Astrocyte (in vitro differentiated cells and primary cell): ENCODE data around the gene SIGLEC8. TPM values are rescaled to one million over a fixed set of nuclear protein-coding genes. Genes with fewer than 3 reads are reported as not detected.

Experiments used
- DNase-seq: peaks from one replicate; pipeline ENCODE4 v3.0.0-alpha.2; 2010; ENCODE audit warnings: low read depth
- FAIRE-seq: peaks from 2 replicates; lab custom pipeline; 2011; peaks lifted over from hg19 to GRCh38; lab: Jason Lieb, UNC
- H2AFZ ChIP-seq: 2 replicates; pipeline ENCODE4 v1.6.0; 2012; ENCODE audit warnings: low read depth, low read length, inconsistent platforms
- H3K27ac ChIP-seq: 2 replicates; pipeline ENCODE4 v1.5.1; 2011; ENCODE audit warnings: low read depth, low read length, inconsistent platforms
- H3K27me3 ChIP-seq: 2 replicates; pipeline ENCODE4 v1.6.0; 2011; ENCODE audit warnings: low read length, inconsistent platforms; ENCODE audit not compliant: insufficient read depth
- H3K36me3 ChIP-seq: 2 replicates; pipeline ENCODE4 v1.5.1; 2011; ENCODE audit warnings: low read length, inconsistent platforms; ENCODE audit not compliant: insufficient read depth
- H3K4me1 ChIP-seq: 2 replicates; pipeline ENCODE4 v1.5.1; 2011; ENCODE audit warnings: low read length, inconsistent platforms; ENCODE audit not compliant: insufficient read depth
- H3K4me2 ChIP-seq: 2 replicates; pipeline ENCODE4 v1.6.0; 2012; ENCODE audit warnings: low read length, inconsistent platforms
- H3K4me3 ChIP-seq: 2 replicates; pipeline ENCODE4 v1.5.1; 2011; ENCODE audit warnings: low read depth, mild to moderate bottlenecking, low read length, inconsistent platforms; ENCODE audit not compliant: insufficient read depth
- H3K79me2 ChIP-seq: 2 replicates; pipeline ENCODE4 v1.6.0; 2012; ENCODE audit warnings: mild to moderate bottlenecking, low read length, inconsistent platforms; ENCODE audit not compliant: insufficient read depth
- H3K9ac ChIP-seq: 2 replicates; pipeline ENCODE4 v1.6.0; 2012; ENCODE audit warnings: mild to moderate bottlenecking, low read length, inconsistent platforms
- H3K9me3 ChIP-seq: 2 replicates; pipeline ENCODE4 v1.5.1; 2012; ENCODE audit warnings: low read depth, mild to moderate bottlenecking, low read length, inconsistent platforms; ENCODE audit not compliant: insufficient read depth
- H4K20me1 ChIP-seq: 2 replicates; pipeline ENCODE4 v1.6.0; 2012; ENCODE audit warnings: low read length, inconsistent platforms; ENCODE audit not compliant: insufficient read depth
- H3K27ac Mint-ChIP-seq: one replicate; pipeline ENCODE4 v1.8.0; 2021; ENCODE audit warnings: mild to moderate bottlenecking, mixed read lengths; ENCODE audit not compliant: unreplicated experiment
- H3K27me3 Mint-ChIP-seq: one replicate; pipeline ENCODE4 v1.8.0; 2021; ENCODE audit warnings: low read depth, mixed read lengths; ENCODE audit not compliant: unreplicated experiment
- H3K36me3 Mint-ChIP-seq: one replicate; pipeline ENCODE4 v1.8.0; 2021; ENCODE audit warnings: low read depth, mixed read lengths; ENCODE audit not compliant: unreplicated experiment
- H3K4me1 Mint-ChIP-seq: one replicate; pipeline ENCODE4 v1.8.0; 2021; ENCODE audit warnings: low read depth, mixed read lengths; ENCODE audit not compliant: unreplicated experiment
- H3K4me3 Mint-ChIP-seq: one replicate; pipeline ENCODE4 v1.8.0; 2021; ENCODE audit warnings: mild to moderate bottlenecking, moderate library complexity, mixed read lengths; ENCODE audit not compliant: unreplicated experiment
- H3K9me3 Mint-ChIP-seq: one replicate; pipeline ENCODE4 v1.8.0; 2021; ENCODE audit warnings: mild to moderate bottlenecking, mixed read lengths; ENCODE audit not compliant: unreplicated experiment
- CTCF ChIP-seq: IDR thresholded peaks from 2 replicates; pipeline ENCODE4 v1.5.1; 2011; ENCODE audit warnings: low read depth, mild to moderate bottlenecking, inconsistent platforms, low read length, moderate library complexity; ENCODE audit not compliant: insufficient read depth
- EZH2 ChIP-seq: IDR thresholded peaks from 2 replicates; pipeline ENCODE4 v1.6.1; 2012; ENCODE audit warnings: mild to moderate bottlenecking, low read length, inconsistent platforms; ENCODE audit not compliant: insufficient read depth
- total RNA-seq: library from RNA; stranded (reverse); gene quantifications from 2 replicates; pipeline ENCODE4 v1.2.1, GENCODE V29; 2021

The SIGLEC8 gene
- total RNA-seq, 1 donor from 2014 or later: not detected

DNA sequence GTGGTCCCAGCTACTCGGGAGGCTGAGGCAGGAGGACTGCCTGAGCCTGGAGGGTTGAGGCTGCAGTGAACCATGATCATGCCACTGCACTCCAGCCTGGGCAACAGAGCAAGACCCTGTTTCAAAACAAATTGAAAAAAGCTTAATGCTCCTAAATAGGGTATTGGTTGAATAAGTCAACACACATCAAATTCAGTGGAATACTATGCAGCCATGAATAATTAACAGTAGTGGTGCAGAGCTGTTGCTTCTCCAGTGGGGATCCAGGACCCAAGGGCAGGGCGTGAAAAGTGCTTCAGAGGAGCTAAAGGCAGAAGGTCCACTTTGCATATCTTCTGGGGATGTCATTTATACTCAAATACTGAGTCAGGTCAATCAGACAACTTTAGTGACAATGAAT lies 18.2 kb downstream of the SIGLEC8 start:
- no peaks in the 10 kb centered on the region for H3K36me3 ChIP-seq
- H3K27me3 Mint-ChIP-seq: peaks cover 33% of the 10 kb centered on the region
- peaks cover 7% of the 10 kb centered on the region for H3K4me1 Mint-ChIP-seq
- no peaks in the 10 kb centered on the region for H3K27me3 ChIP-seq
- TF ChIP-seq CTCF (no peak), EZH2 (no peak)
- H4K20me1 ChIP-seq: no peaks in the 10 kb centered on the region
- H3K27ac Mint-ChIP-seq: no peak overlapping the region
- H3K9ac ChIP-seq: no peak overlapping the region
- no peaks in the 10 kb centered on the region for H3K4me1 ChIP-seq
- FAIRE-seq (no peak), DNase-seq (no peak)
- peaks cover 2% of the 10 kb centered on the region for H3K9me3 Mint-ChIP-seq
- H3K27ac ChIP-seq: no peak overlapping the region
- H3K4me3 ChIP-seq: no peak overlapping the region
- H3K4me3 Mint-ChIP-seq: no peak overlapping the region
- H2AFZ ChIP-seq: no peak overlapping the region
- H3K9me3 ChIP-seq: no peaks in the 10 kb centered on the region
- H3K36me3 Mint-ChIP-seq: no peaks in the 10 kb centered on the region
- no peaks in the 10 kb centered on the region for H3K79me2 ChIP-seq
- H3K4me2 ChIP-seq: no peak overlapping the region

- H2AFZ ChIP-seq: no peak overlapping the region
- no peak for FAIRE-seq
- no peaks in the 10 kb centered on the region for H3K9me3 ChIP-seq
These were observed 19.2 kb downstream of the SIGLEC8 start for GRCh38 chr19:51439021-51439465.

More at GRCh38 chr19:51439021-51439465, 19.2 kb downstream of the SIGLEC8 start:
- peaks cover 7% of the 10 kb centered on the region for H3K4me1 Mint-ChIP-seq
- peaks cover 27% of the 10 kb centered on the region for H3K27me3 Mint-ChIP-seq
- Histone ChIP-seq H3K4me3 (no peak overlapping the region), H4K20me1 (no peaks in the 10 kb centered on the region), H3K9ac (no peak overlapping the region), H3K79me2 (no peaks in the 10 kb centered on the region), H3K4me2 (no peak overlapping the region), H3K4me1 (no peaks in the 10 kb centered on the region), H3K36me3 (no peaks in the 10 kb centered on the region), H3K27me3 (no peaks in the 10 kb centered on the region), H3K27ac (no peak overlapping the region)
- no peak overlapping the region for H3K4me3 Mint-ChIP-seq
- TF ChIP-seq CTCF (no peak), EZH2 (no peak)
- H3K36me3 Mint-ChIP-seq: no peaks in the 10 kb centered on the region
- no peak overlapping the region for H3K27ac Mint-ChIP-seq
- DNase-seq: no peak
- peaks cover 2% of the 10 kb centered on the region for H3K9me3 Mint-ChIP-seq
